ENCODE measurements around the gene RNU7-1. TPM values are rescaled to one million over a fixed set of nuclear protein-coding genes. Genes with fewer than 3 reads are reported as not detected.
A peak's percentile ranks its signal among the peaks of the same experiment; 100 is the strongest.

RNU7-1 gene
- total and polyA plus RNA-seq, 9 of the 15 experiments (the other 6 are each of a cell fraction or from before 2014, with no cell fraction given): not detected

GRCh38 chr12:6915789-6916285, 27.8 kb upstream of the RNU7-1 start:
- Histone ChIP-seq H3K9me1 (ENCODE audit: control insufficient read depth, insufficient read depth, low read length) (peaks cover 6% of the 10 kb centered on the region), H4K20me1 (replicated peaks; ENCODE audit: control insufficient read depth, insufficient read depth, low read length) (no peaks in the 10 kb centered on the region), H3K36me3 (ENCODE audit: control insufficient read depth, insufficient read depth, low read length) (peaks cover 19% of the 10 kb centered on the region; the same call in 2 of the 3 replicates), H3K79me2 (ENCODE audit: control insufficient read depth, insufficient read depth, low read length) (peaks cover 19% of the 10 kb centered on the region), H3K9ac (ENCODE audit: insufficient read depth in 1 of 2, low read depth in 2 of 2, low read length in 2 of 2) (peak overlapping the region; percentile 34 to 87), H3K4me1 (replicated peaks in 1 of 2; ENCODE audit: control insufficient read depth in 2 of 2, insufficient read depth in 2 of 2, low read length in 2 of 2) (peaks cover 12 to 40% of the 10 kb centered on the region in 2 experiments; a peak in 4 of 5 replicates), H3K27me3 (ENCODE audit: control insufficient read depth in 2 of 2, insufficient read depth in 2 of 2, low read length in 2 of 2) (no peaks in the 10 kb centered on the region), H3K4me3 (peak overlapping the region; percentile 46), H3K4me2 (ENCODE audit: insufficient read depth, low read length) (peak overlapping the region; percentile 76), H3K9me3 (replicated peaks; ENCODE audit: control insufficient read depth, insufficient read depth, low read depth, low read length) (no peaks in the 10 kb centered on the region), H2AFZ (ENCODE audit: low read depth, low read length) (peak overlapping the region; percentile 44; the same call in 1 of the 2 replicates), H3K27ac (ENCODE audit: extremely low read depth, low read depth, low read length) (no peak overlapping the region)
- FAIRE-seq (peak; percentile 74), ATAC-seq (no peak), DNase-seq (ENCODE audit: extremely low read depth in 1 of 4, low spot score in 3 of 4) (no peak)
- 0 out of 2 replicates have a peak, but pooled peaks have one; percentile 15 for TF ChIP-seq ZFX (CRISPR knock-in tag; IDR thresholded peaks at IDR 0.05)
- no peak for TF ChIP-seq ZNF23 (CRISPR knock-in tag; IDR thresholded peaks at IDR 0.05)
- no peak for TF ChIP-seq PRPF4 (IDR thresholded peaks at IDR 0.05; ENCODE audit: insufficient read depth, low read depth, low read length, poor library complexity, severe bottlenecking)
- no peak for TF ChIP-seq ZBTB8A (IDR thresholded peaks at IDR 0.05; ENCODE audit: partially characterized antibody)
- TF ChIP-seq NFYB (IDR thresholded peaks at IDR 0.05; ENCODE audit: extremely low read depth, insufficient read length): no peak
- no peak for TF ChIP-seq DLX4 (CRISPR knock-in tag; IDR thresholded peaks at IDR 0.05)
- no TSS peak for BruUV-seq (replicated peaks)
- ChIA-PET POLR2A (interaction anchor here (0.6 kb wide), 1 partner anchor 27 kb away, joined by 3 read pairs; no protein-coding TSS in a partner anchor), CTCF (ENCODE audit: low intra/inter-chr PET ratio) (no interaction called here)
- intact Hi-C loops (cut with micrococcal nuclease): no loop called here
- WGBS (ENCODE audit: insufficient coverage, low coverage, missing lambda C conversion rate): 34% methylated on average over 11 of the region's 14 CpGs
- in situ Hi-C loops (cut with MboI): no loop called here

Data from K562 (cell line).